WTC11 (cell line): ENCODE data around the gene HBD. TPM values are rescaled to one million over a fixed set of nuclear protein-coding genes. Genes with fewer than 3 reads are reported as not detected.

ENCODE experiments used
- ATAC-seq: fragments of 200-7000 bp; cut with Tn5 transposase; 2 replicates; pipeline ENCODE4 v1.10.0; 2021; ENCODE audit warnings: mild to moderate bottlenecking, moderate library complexity
- CTCF ChIA-PET: fragments of 300-600 bp; sonication (Branson Sonifier 250); formaldehyde crosslinking; loops from one replicate; lab custom pipeline; 2021; ENCODE audit warnings: antibody characterized with exemption; lab: Charles Lee
- POLR2A ChIA-PET: fragments of 350-600 bp; sonication (Branson Sonifier 250); formaldehyde crosslinking; loops from one replicate; lab custom pipeline; 2021; ENCODE audit warnings: antibody characterized with exemption; lab: Charles Lee
- DNase-seq: peaks from one replicate; pipeline ENCODE4 v3.0.0; 2021; ENCODE audit warnings: low spot score
- H3K27ac Mint-ChIP-seq: 2 replicates; pipeline ENCODE4 v1.8.0; 2021; ENCODE audit warnings: mixed read lengths
- H3K27me3 Mint-ChIP-seq: 2 replicates; pipeline ENCODE4 v1.8.0; 2021; ENCODE audit warnings: low read depth, mild to moderate bottlenecking, moderate library complexity, mixed read lengths
- H3K36me3 Mint-ChIP-seq: 2 replicates; pipeline ENCODE4 v1.8.0; 2021; ENCODE audit warnings: mixed read lengths
- H3K4me1 Mint-ChIP-seq: 2 replicates; pipeline ENCODE4 v1.8.0; 2022; ENCODE audit warnings: mixed read lengths
- H3K4me3 Mint-ChIP-seq: 2 replicates; pipeline ENCODE4 v1.8.0; 2021; ENCODE audit warnings: mild to moderate bottlenecking, moderate library complexity, mixed read lengths
- H3K9me3 Mint-ChIP-seq: 2 replicates; pipeline ENCODE4 v1.8.0; 2021; ENCODE audit warnings: mixed read lengths
- AR ChIP-seq: fragments of 250-450 bp; sonication (Bioruptor Pico); IDR thresholded peaks from 2 replicates; pipeline ENCODE4 v1.9.0; 2021; ENCODE audit warnings: mild to moderate bottlenecking
- CDX4 ChIP-seq: fragments of 250-450 bp; sonication (Bioruptor Pico); IDR thresholded peaks from 2 replicates; pipeline ENCODE4 v1.9.0; 2021; ENCODE audit warnings: moderate library complexity, mild to moderate bottlenecking, inconsistent platforms, borderline replicate concordance
- CREB1 ChIP-seq: sonication (generic); formaldehyde crosslinking; IDR thresholded peaks from 2 replicates; pipeline ENCODE4 v1.8.0; 2023; ENCODE audit warnings: mild to moderate bottlenecking, missing genetic modification reagents
- ELF4 ChIP-seq: sonication (generic); formaldehyde crosslinking; IDR thresholded peaks from 2 replicates; pipeline ENCODE4 v1.8.1; 2022; ENCODE audit warnings: low read depth, mild to moderate bottlenecking, moderate library complexity, missing genetic modification reagents
- FOXJ3 ChIP-seq: sonication (generic); formaldehyde crosslinking; IDR thresholded peaks from 2 replicates; pipeline ENCODE4 v1.9.0; 2021; ENCODE audit warnings: missing genetic modification reagents, mild to moderate bottlenecking, borderline replicate concordance
- MAX ChIP-seq: sonication (generic); formaldehyde crosslinking; IDR thresholded peaks from 2 replicates; pipeline ENCODE4 v1.8.0; 2022; ENCODE audit warnings: mild to moderate bottlenecking, missing genetic modification reagents
- MLX ChIP-seq: sonication (generic); formaldehyde crosslinking; IDR thresholded peaks from 2 replicates; pipeline ENCODE4 v1.8.1; 2023; ENCODE audit warnings: mild to moderate bottlenecking, missing genetic modification reagents, moderate library complexity
- NFE2L1 ChIP-seq: sonication (generic); formaldehyde crosslinking; IDR thresholded peaks from 2 replicates; pipeline ENCODE4 v1.8.1; 2023; ENCODE audit warnings: missing genetic modification reagents
- NR1H2 ChIP-seq: sonication (generic); formaldehyde crosslinking; IDR thresholded peaks from 2 replicates; pipeline ENCODE4 v1.9.0; 2021; ENCODE audit warnings: mild to moderate bottlenecking, moderate library complexity, missing genetic modification reagents
- OVOL2 ChIP-seq: fragments of 250-450 bp; sonication (Bioruptor Pico); IDR thresholded peaks from 2 replicates; pipeline ENCODE4 v1.9.0; 2021; ENCODE audit warnings: mild to moderate bottlenecking, borderline replicate concordance
- PREB ChIP-seq: sonication (generic); formaldehyde crosslinking; IDR thresholded peaks from 2 replicates; pipeline ENCODE4 v1.8.1; 2022; ENCODE audit warnings: mild to moderate bottlenecking, missing genetic modification reagents, moderate library complexity, borderline replicate concordance
- TCF7 ChIP-seq: sonication (generic); formaldehyde crosslinking; IDR thresholded peaks from 2 replicates; pipeline ENCODE4 v1.8.0; 2022; ENCODE audit warnings: mild to moderate bottlenecking, low read depth, missing genetic modification reagents, moderate library complexity
- TP53 ChIP-seq: sonication (generic); formaldehyde crosslinking; IDR thresholded peaks from 2 replicates; pipeline ENCODE4 v1.8.1; 2023; ENCODE audit warnings: mild to moderate bottlenecking, missing genetic modification reagents
- ZBTB43 ChIP-seq: sonication (generic); formaldehyde crosslinking; IDR thresholded peaks from 2 replicates; pipeline ENCODE4 v1.8.1; 2023; ENCODE audit warnings: mild to moderate bottlenecking, missing genetic modification reagents
- ZNF121 ChIP-seq: sonication (generic); formaldehyde crosslinking; IDR thresholded peaks from 2 replicates; pipeline ENCODE4 v1.8.0; 2023; ENCODE audit warnings: missing genetic modification reagents
- ZNF138 ChIP-seq: sonication (generic); formaldehyde crosslinking; conservative IDR thresholded peaks from 2 replicates; pipeline ENCODE4 v1.8.1; 2022; ENCODE audit warnings: mild to moderate bottlenecking, moderate library complexity, missing genetic modification reagents
- ZNF263 ChIP-seq: sonication (generic); formaldehyde crosslinking; IDR thresholded peaks from 2 replicates; pipeline ENCODE4 v1.8.1; 2022; ENCODE audit warnings: low read depth, mild to moderate bottlenecking, moderate library complexity, missing genetic modification reagents
- ZNF281 ChIP-seq: sonication (generic); formaldehyde crosslinking; IDR thresholded peaks from 2 replicates; pipeline ENCODE4 v1.8.0; 2023; ENCODE audit warnings: mild to moderate bottlenecking, missing genetic modification reagents
- ZNF317 ChIP-seq: sonication (generic); formaldehyde crosslinking; IDR thresholded peaks from 2 replicates; pipeline ENCODE4 v1.8.1; 2023; ENCODE audit warnings: low read depth, mild to moderate bottlenecking, moderate library complexity, missing genetic modification reagents, borderline replicate concordance
- ZNF512 ChIP-seq: sonication (generic); formaldehyde crosslinking; IDR thresholded peaks from 2 replicates; pipeline ENCODE4 v1.8.1; 2022; ENCODE audit warnings: missing genetic modification reagents, borderline replicate concordance
- total RNA-seq: library from RNA; stranded (reverse); gene quantifications from 3 replicates; pipeline ENCODE4 v1.2.3, GENCODE V29; 2021

The HBD gene
- total RNA-seq, 1 experiment from 2014 or later, result not detected

- TF ChIP-seq ZNF281 (CRISPR knock-in tag), result no peak
- TF ChIP-seq TCF7 (CRISPR knock-in tag), result no peak
- no peak for TF ChIP-seq PREB (CRISPR knock-in tag)
- TF ChIP-seq, all 79 proteins: peak for 0
These were observed 32.3 kb upstream of the HBD start (continued) for GRCh38 chr11:5266609-5267008.

GRCh38 chr11:5265832-5266231, 31.5 kb upstream of the HBD start:
- Mint-ChIP-seq H3K4me1 (no peaks in the 10 kb centered on the region; the same call in 1 of the 2 replicates), H3K36me3 (no peaks in the 10 kb centered on the region), H3K27ac (no peak overlapping the region), H3K4me3 (no peak overlapping the region), H3K27me3 (peaks cover 2% of the 10 kb centered on the region; the same call in 1 of the 2 replicates), H3K9me3 (0 out of 2 replicates have a peak, but pooled peaks cover 6% of the 10 kb centered on the region)
- no peak for ATAC-seq
- TF ChIP-seq ZNF138 (CRISPR knock-in tag), result no peak
- no peak for TF ChIP-seq CREB1
- no peak for TF ChIP-seq CDX4 (CRISPR knock-in tag)
- TF ChIP-seq FOXJ3 (CRISPR knock-in tag), result no peak
- TF ChIP-seq ELF4 (CRISPR knock-in tag), result no peak
- TF ChIP-seq ZNF512 (CRISPR knock-in tag), result no peak
- TF ChIP-seq ZNF121 (CRISPR knock-in tag), result no peak
- TF ChIP-seq NFE2L1 (CRISPR knock-in tag), result no peak
- no peak for TF ChIP-seq ZNF263
- TF ChIP-seq ZNF317 (CRISPR knock-in tag), result no peak
- no peak for TF ChIP-seq MLX
- no peak for TF ChIP-seq ZBTB43
- no peak for TF ChIP-seq MAX
- no peak for TF ChIP-seq TP53 (CRISPR knock-in tag)
- no peak for TF ChIP-seq OVOL2 (CRISPR knock-in tag)
- no peak for TF ChIP-seq AR
- TF ChIP-seq NR1H2 (CRISPR knock-in tag), result no peak
- ChIA-PET POLR2A (no interaction called here), CTCF (no interaction called here)
- no peak for DNase-seq
